ENCODE results near the gene PRRG1.
"Not testable (repeated sequence)": the region's sequence is repeated elsewhere in the genome, so short reads cannot be mapped to it uniquely, and the experiment has no call there.

Gene PRRG1

GRCh38 chrX:37468124-37468739, 119.1 kb downstream of the PRRG1 start:
- FAIRE-seq (no peak), DNase-seq (ENCODE audit: low spot score) (no peak)

- DNase-seq (ENCODE audit: low spot score), result no peak
- FAIRE-seq, result no peak
Measured at GRCh38 chrX:37470711-37471110, 121.5 kb downstream of the PRRG1 start.

GRCh38 chrX:37472836-37473235, 123.7 kb downstream of the PRRG1 start:
- DNase-seq (ENCODE audit: low spot score) (no peak), FAIRE-seq (no peak)

DNA sequence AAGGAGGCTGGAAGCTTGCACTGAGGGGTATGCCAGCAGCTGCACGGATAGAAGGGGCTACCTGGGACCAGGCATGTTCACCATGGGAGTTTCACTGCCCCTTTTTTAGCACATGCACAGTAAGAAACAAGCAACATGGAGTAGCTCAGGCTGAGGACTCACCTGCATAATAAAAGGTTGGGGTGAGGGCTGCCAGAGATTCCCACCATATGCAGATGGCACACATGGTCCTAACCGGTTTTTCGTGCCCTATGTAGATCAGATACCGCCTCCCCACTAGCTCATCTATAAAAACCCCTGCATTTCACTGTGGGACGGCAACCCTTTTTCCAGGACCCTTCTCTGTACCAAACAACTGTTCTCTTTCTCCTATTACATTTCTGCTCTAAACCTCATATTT, 125.3 kb downstream of the PRRG1 start:
- FAIRE-seq (no peak), DNase-seq (ENCODE audit: low spot score) (no peak)

- FAIRE-seq (no peak), DNase-seq (ENCODE audit: low spot score) (no peak)
Measured at GRCh38 chrX:37476571-37477170, 127.5 kb downstream of the PRRG1 start.

DNA sequence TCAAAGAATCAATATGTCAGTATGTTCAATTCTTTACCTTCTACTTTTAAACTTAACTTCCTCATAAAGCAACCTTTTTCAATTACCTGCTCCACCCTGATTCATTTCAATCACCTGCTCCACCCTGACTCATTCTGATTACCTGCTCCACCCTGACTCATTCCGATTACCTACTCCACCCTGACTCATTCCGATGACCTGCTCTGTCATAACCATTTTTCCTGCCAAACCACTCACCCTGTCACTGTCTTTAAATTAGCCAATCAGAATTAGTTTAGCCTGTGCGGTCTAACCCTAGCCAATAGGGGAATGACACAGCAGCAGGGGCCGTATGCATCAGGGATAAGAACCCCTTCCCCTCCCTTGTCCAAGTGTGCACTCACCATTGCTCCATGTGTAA, 135.2 kb downstream of the PRRG1 start:
- not testable (repeated sequence) for DNase-seq (ENCODE audit: low spot score); FAIRE-seq

DNA sequence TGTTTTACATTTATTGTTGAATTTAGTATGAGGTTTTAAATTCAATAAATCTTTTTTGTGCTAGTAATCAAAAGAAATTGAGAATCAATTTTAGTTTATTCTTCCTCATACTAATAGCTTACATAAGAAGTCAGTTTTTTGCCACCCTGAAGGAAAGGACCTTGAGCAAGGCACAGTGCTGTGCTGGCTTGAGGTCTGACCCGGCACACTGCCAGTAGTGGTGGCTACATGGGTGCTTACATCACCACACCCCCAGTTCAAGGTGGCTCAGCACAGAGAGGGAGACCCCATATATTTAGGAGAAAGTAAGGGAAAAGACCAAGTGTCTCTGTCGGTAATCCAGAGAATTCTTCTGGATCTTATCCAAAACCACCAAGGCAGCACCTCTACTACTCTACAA, 136.3 kb downstream of the PRRG1 start:
- no peak for DNase-seq (ENCODE audit: low spot score)
- FAIRE-seq, result no peak

- FAIRE-seq (no peak), DNase-seq (ENCODE audit: low spot score) (no peak)
Measured at GRCh38 chrX:37487271-37487670, 138.1 kb downstream of the PRRG1 start.

DNA sequence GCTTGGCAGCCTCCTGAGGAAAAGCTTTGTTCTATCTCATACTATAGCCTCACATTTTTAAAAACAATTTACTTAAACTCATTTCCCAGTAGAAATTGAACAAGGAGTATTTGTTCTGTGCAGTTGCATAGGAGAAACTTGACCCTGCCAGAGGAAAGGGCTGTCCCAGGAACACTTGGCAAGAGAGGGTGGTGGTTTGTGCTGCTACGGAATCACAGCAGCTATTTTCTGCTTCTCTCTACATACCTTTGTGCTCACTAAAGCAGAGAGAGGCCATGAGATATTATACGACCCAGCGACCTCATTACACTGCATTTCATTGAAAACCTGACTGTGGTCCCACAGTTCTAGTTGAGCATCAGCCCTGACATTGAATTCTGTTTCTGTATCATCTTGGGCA, 139.2 kb downstream of the PRRG1 start:
- DNase-seq (ENCODE audit: low spot score) (no peak), FAIRE-seq (no peak)

- no peak for FAIRE-seq
- no peak for DNase-seq (ENCODE audit: low spot score)
Measured at GRCh38 chrX:37491686-37492085, 142.5 kb downstream of the PRRG1 start.

GRCh38 chrX:37495760-37496159, 146.6 kb downstream of the PRRG1 start:
- DNase-seq (ENCODE audit: low spot score); FAIRE-seq: not testable (repeated sequence)

- FAIRE-seq; DNase-seq (ENCODE audit: low spot score): not testable (repeated sequence)
Measured at GRCh38 chrX:37497126-37497525, 148.0 kb downstream of the PRRG1 start.

DNA sequence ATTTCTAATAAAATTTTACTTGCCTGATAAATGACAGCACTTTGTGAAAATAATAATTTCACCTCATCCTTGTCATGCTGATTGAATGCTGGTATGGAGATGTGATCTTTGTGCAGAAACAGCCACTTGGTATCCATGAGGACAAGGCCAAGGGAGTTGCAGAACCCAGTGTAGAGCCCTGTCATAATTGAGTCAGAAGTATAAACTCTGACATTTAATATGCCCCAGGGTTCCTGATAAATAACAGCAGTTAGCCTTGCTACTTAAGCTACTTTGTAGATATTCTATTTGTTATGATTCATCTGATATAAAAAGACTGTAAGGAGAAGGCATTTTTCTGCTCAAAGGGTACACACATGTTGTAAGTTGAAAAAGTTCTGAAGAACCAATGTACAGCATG, 149.2 kb downstream of the PRRG1 start:
- not testable (repeated sequence) for FAIRE-seq; DNase-seq (ENCODE audit: low spot score)

GRCh38 chrX:37499649-37500048, 150.5 kb downstream of the PRRG1 start:
- DNase-seq (ENCODE audit: low spot score); FAIRE-seq: not testable (repeated sequence)

DNA sequence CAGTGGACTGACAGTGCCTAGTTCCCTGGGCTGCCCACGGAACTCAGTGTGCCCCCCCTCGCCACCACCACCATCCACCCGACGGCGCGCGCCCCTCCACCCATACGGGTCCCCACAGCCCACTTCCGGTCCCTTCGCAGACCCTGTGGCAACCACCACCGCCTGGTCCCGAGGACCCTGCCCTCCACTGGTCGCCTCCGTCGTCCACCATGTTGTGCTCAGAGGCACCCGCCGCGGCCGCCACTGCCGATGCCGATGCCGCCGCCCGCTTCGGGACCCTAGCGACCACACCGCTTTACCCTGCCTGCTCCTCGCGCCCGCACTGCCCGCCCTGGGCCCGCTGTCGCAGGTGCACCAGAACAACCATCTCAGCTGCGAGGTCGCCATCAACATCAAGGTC, 155.8 kb downstream of the PRRG1 start:
- DNase-seq (ENCODE audit: low spot score) (no peak), FAIRE-seq (no peak)
